Measurements from ENCODE around the gene CNOT4.
"Not testable (repeated sequence)": the region's sequence is repeated elsewhere in the genome, so short reads cannot be mapped to it uniquely, and the experiment has no call there.

Gene CNOT4

GRCh38 chr7:135447748-135448147 lies 62.2 kb downstream of the CNOT4 start:
- DNase-seq = no peak

- DNase-seq = no peak
Measured at GRCh38 chr7:135445690-135446089, 64.2 kb downstream of the CNOT4 start.

DNA sequence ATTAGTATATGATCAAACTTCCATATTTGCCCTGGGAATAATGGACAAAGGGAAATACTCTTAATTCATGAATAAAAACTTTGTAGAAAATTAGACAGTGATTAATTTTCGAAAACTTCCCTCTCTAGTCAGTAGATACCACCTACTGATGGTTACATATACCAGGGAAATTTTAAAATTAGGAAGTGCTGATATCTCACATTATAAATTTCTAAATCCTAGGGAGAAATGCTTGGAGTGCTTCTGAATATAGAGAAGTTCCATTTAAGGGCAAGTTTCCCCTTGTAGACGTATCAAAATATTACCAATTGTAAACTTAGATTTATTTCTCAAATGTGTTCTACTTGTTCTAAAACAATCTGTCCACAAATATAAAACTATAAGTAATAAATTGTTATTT lies 64.6 kb downstream of the CNOT4 start:
- not testable (repeated sequence) for DNase-seq

DNA sequence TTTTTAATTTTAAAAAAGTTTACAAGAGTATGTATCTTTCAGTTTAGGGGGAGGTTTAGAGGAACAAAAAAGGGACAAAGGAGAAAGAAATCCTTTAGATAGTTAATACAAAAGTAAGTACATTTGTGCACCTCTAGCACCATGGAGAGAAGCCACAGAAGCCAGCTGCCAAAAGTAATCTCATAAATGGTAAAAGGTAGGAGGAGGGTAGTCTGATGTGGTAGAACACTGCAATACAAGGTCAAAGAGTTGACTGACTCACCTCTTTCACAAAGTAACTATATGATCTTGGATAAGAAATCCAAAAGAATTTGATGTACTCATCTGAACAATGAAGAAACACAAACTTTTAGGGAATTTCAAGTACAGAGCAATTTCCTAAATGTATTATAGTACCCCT lies 68.1 kb downstream of the CNOT4 start:
- DNase-seq = no peak

- no peak for DNase-seq
Measured at GRCh38 chr7:135434047-135434446, 75.9 kb downstream of the CNOT4 start.

DNA sequence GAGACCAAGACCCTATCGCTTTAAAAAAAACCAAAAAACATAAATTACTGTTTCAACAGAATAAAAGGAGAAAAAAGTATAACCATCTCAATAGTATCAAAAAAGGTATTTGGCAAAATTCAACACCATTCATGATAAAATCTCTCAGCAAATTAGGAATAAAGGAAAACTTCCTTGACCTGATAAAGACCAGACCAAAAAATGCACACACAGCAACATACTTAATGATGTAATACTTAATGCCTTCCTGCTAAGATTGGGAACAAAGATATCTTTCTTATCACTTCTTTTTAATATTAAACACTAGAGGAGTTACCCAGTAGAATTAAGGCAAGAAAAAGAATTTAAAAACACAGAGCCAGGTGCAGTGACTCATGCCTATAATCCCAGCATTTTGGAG lies 79.3 kb downstream of the CNOT4 start:
- DNase-seq = no peak

GRCh38 chr7:135428879-135429278 lies 81.0 kb downstream of the CNOT4 start:
- no peak for DNase-seq

DNA sequence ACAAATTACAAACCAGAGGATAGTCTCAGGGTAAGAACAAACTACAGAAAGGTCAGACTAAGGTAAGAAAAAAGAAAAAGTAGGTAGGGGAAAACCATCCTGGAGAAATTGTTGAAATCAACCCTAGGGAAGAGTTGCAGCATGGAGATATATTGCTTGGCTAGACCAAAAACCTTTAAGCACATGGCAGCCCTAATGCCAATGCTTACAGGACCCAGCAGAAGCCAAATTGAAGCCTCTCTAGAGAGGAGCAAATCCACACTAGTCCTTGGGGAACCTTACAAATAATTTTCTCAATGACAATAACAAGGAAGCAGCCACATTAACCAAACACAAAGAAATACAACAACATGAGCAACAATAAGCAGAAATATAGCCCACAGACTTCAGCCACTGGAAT lies 81.9 kb downstream of the CNOT4 start:
- DNase-seq = no peak

DNA sequence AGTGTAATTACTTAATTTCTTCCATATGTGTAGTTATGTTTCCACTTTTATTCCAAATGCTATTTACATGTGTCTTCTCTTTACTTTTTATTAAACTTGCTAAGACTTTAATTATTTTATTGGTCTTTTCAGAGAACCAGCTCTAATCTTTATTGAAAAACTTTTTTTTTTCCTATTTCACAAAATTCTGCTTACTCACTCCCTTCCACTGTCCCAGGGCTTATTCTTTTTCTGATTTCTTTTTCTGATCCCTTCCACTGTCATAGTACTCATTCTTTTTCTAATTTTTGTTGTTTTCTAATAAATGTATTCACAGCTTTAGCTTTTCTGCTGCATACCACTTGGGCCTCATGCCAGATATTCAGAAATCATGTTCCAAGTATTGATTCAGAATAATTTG lies 82.7 kb downstream of the CNOT4 start:
- no peak for DNase-seq

- DNase-seq = no peak
Measured at GRCh38 chr7:135425036-135425435, 84.9 kb downstream of the CNOT4 start.

DNA sequence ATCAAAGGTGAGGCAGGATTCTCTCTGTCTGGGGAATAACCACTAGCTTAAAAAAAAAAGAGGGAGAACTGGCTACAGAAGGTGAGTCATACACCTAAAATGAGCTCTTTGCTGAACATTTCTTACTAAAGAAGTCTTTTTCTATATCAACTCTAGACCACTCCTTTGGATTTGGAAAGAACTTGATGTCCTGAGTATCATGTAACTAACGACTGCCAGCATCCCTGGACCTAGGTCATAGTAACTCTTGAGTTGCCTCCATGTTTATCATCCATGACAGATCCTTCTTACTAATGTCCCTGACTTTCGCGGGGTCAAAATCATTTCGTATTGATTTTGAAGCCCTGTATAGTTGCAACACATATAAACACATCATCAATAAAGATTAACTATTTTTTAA lies 89.1 kb downstream of the CNOT4 start:
- no peak for DNase-seq

- DNase-seq = no peak
Measured at GRCh38 chr7:135416431-135416830, 93.5 kb downstream of the CNOT4 start.

DNA sequence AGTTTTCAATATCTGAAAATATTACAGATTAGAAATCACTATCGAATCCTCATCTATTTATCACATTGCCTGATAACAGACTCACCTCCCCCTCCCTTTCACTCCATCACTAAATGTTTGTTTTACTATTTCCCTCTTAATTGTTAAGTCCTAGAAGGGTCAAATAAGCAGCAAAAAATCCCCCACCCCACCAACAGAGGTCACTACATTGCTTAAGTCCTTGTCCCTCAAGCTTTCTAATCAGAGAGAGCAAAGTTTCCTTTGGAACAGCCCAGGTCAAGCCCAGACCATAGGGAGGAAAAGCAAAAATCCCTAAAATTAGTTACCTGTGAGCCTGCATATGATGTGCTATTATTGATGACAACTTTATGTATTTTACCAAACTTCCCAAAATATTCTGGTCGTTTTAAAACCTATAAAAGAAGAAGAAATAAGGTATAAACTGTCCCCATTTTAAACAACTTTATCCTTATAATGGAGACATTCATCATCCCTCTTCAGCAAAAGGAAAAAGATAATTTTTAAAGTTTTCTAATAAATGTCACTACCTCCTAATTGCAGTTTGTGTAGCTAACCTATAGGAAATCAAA lies 95.0 kb downstream of the CNOT4 start:
- no peak for DNase-seq

- no peak for DNase-seq
Measured at GRCh38 chr7:135414208-135414607, 95.7 kb downstream of the CNOT4 start.

DNA sequence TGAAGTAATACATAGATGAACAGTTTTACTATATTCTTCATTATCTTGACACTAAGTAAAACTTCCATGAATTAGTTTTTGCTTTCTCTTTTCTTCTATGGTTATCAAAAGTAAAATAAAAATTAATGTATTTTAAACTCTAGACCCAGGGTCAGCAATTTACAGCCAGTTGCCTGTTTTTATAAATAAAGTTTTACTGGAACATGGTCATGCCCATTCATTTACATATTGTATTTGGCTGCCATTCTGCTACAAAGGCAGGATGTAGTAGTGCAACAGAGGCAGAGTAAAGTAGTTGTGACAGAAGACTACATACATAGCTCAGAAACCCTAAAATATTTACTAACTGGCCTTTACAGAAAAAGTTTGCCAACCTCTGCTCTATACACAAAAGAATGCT lies 98.8 kb downstream of the CNOT4 start:
- DNase-seq = no peak

GRCh38 chr7:135410543-135410942 lies 99.4 kb downstream of the CNOT4 start:
- DNase-seq = no peak

DNA sequence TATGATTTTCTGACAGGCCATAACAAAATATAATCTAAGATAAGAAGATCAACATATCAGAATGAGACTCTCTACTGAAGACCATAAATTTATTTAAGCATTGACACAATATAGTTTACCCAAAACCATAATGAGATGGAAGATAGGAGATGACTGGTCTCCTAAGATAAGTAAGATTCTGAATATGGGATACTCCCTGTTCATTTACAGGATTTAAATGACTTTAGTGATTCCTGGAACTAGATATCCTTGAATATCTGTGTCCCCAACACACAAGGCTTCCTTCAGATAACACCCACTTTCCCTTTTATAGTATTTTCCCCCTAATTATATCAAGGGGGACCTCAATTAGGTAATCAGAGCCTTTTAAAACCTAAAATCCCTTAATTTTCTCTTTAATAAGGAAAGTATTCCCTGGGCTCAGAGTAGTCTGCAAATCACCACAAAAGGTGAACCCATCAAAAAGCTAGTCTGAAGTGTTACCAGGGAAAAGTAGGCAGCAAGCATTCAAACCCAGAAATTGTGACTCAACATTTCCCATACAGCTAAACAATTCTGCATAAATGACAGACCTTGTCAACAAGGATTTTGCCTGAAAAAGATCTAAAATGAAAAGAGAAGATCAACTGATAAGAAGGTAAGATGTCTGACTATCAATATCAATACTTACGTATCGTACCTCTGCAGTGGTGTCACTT lies 99.9 kb downstream of the CNOT4 start:
- DNase-seq = no peak

GRCh38 chr7:135407884-135408283 lies 102.0 kb downstream of the CNOT4 start:
- no peak for DNase-seq

DNA sequence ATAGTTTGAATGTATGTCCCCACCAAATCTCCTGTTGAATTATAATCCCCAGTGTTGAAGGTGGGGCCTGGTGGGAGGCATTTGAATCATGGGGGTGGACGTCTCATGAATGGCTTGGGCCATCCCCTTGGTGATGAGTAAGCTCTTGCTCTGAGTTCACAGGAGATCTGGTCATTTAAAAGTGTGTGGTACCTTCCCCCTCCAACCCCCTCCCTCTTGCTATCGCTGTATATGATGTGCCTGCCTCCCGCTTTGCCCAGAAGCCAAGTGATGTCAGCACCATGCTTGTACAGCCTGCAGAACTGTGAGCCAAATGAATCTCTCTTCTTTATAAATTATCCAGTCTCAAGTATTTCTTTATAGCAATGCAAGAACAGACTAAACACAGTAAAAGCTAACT lies 103.0 kb downstream of the CNOT4 start:
- DNase-seq = no peak

GRCh38 chr7:135405969-135406368 lies 103.9 kb downstream of the CNOT4 start:
- DNase-seq = no peak

- no peak for DNase-seq
Measured at GRCh38 chr7:135403302-135403701, 106.6 kb downstream of the CNOT4 start.

DNA sequence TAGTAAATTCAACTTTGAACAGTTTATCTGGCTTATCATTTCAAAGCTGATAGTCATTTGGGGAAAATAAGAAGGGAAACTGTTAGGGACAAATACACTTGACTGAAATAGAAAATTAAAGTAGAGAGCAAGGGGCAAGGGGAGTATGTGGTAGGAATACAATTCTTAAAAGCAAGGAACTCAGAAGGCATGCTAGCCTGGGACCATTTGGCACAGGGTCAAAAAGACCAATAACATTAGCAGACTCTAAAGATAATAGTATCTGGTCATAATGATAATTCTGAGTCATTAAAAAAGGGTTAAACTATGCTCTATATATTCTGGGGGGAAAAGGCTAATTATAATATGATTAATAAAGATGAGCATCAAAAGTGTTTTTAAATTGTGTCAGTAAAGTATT lies 112.2 kb downstream of the CNOT4 start:
- no peak for DNase-seq

- DNase-seq = no peak
Measured at GRCh38 chr7:135392701-135393100, 117.2 kb downstream of the CNOT4 start.

GRCh38 chr7:135391514-135391913 lies 118.4 kb downstream of the CNOT4 start:
- DNase-seq = no peak

DNA sequence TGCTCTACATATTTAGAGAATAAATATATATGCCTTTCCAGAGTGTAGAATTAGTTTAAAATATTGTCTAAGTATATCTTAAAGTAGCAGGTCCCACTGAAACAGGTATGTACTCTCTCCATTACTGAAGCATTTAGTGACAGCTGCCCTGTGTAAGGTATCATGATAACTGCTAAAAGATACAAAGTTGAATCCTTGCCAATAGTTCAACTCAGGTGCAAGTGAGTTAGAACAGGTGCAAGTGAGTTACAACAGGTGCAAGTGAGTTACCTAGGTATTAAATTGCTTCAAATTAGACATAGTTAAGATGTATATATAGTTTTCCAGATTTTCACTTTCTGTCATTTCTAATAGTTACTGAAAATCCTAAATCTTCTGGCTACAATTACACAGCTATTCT lies 119.1 kb downstream of the CNOT4 start:
- no peak for DNase-seq
